ENCODE results near the gene SLC18A2. TPM values are rescaled to one million over a fixed set of nuclear protein-coding genes. Genes with fewer than 3 reads are reported as not detected.
A peak's percentile ranks its signal among the peaks of the same experiment; 100 is the strongest.

SLC18A2 gene
- total RNA-seq, 8 experiments from 2014 or later: 0.05 to 4.4 (median 0.15) TPM

GRCh38 chr10:117255835-117256460 is 15.0 kb downstream of the SLC18A2 start:
- no peak for ATAC-seq (replicated peaks in 6 of 8)
- Histone ChIP-seq H3K4me3 (no peak overlapping the region), H3K4me1 (replicated peaks in 1 of 2) (peaks cover 24 to 43% of the 10 kb centered on the region in 2 donors), H3K27ac (no peak overlapping the region)
- WGBS, 10 experiments: 69 to 100% (median 96%) methylated on average over 1 to 6 of the region's 9 CpGs; no CpG with 5 or more reads in 3 of the 10 experiments
- in situ Hi-C loops (cut with MboI; ENCODE audit: low pct_unique_long_range_greater_than_20kb in 2 of 9, low sequenced_read_pairs in 9 of 9, unreplicated experiment in 9 of 9): no loop called here

DNA sequence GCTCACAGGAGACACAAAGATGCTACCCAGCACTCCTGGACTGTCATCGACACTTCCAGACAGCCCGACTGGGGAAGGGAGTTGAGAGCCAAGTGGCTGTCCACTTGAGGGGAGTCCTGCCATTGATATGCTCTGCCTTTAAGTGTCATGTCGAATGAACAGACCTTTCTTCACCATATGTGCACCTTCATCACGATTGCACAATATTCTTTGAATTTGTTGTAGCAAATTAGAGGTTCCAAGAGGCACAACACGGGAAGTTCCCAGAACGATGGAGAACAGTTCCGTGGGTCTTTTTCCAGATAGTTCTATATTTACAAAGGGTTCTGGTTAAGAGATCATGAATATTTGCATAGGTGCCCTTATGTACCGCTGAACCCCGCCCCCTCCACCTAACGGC is 16.0 kb downstream of the SLC18A2 start:
- Histone ChIP-seq H3K27ac (no peak overlapping the region), H3K4me1 (replicated peaks in 1 of 2) (peaks cover 24 to 41% of the 10 kb centered on the region in 2 donors), H3K4me3 (no peak overlapping the region)
- WGBS, 10 experiments: 52 to 100% (median 69%) methylated on average over 1 to 5 of the region's 10 CpGs; no CpG with 5 or more reads in 1 of the 10 experiments
- in situ Hi-C loops (cut with MboI; ENCODE audit: low pct_unique_long_range_greater_than_20kb in 2 of 9, low sequenced_read_pairs in 9 of 9, unreplicated experiment in 9 of 9): no loop called here
- ATAC-seq (replicated peaks in 6 of 8): no peak

DNA sequence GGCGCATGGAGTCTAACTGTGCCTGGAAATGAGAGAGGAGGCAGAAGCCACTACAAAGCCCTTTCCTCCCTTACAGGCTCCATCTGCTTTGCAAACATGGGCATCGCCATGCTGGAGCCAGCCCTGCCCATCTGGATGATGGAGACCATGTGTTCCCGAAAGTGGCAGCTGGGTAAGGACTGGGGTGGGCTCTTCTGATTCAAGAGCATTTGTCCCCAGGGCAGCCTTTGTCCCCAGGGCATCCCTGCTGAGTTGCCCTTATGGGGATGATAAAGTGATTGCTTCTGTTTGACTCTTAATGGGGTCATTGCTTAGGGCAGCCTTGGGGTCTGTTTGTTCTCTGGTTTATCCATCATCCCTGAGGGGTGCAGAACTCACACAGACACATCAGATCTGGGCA is 16.8 kb downstream of the SLC18A2 start:
- Histone ChIP-seq H3K27ac (no peak overlapping the region), H3K4me3 (no peak overlapping the region), H3K4me1 (replicated peaks in 1 of 2) (peaks cover 19 to 38% of the 10 kb centered on the region in 2 donors)
- 0 to 58% (median 30%) methylated on average over 1 to 3 of the region's 3 CpGs; no CpG with 5 or more reads in 4 of the 10 experiments for WGBS, 10 experiments
- in situ Hi-C loops (cut with MboI; ENCODE audit: low pct_unique_long_range_greater_than_20kb in 2 of 9, low sequenced_read_pairs in 9 of 9, unreplicated experiment in 9 of 9): no loop called here
- ATAC-seq (replicated peaks in 6 of 8): peak in 5 of 8 experiments; percentile 14 to 50 (median 22)

DNA sequence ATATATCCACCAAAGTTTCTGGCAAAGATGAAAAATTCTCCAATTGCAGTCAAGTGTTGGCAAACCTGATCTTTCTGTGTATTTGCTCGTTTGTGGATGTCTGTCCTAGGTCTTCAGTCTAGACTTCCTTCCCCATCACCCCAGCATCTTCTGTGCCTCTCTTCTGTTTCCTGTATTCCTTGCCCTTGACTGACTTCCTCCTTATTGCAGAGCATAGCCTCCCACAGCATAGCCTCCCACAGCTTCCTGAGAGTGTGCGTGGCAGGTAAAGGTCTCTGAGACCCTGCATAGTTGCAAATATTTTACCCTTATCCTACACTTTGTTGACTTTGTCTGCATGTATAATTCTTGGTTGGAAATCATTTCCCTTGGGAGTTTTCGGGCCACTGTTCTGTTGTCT is 18.4 kb downstream of the SLC18A2 start:
- in situ Hi-C loops (cut with MboI; ENCODE audit: low pct_unique_long_range_greater_than_20kb in 2 of 9, low sequenced_read_pairs in 9 of 9, unreplicated experiment in 9 of 9): no loop called here
- 0 to 100% (median 88%) methylated on average over 1 to 3 of the region's 3 CpGs; no CpG with 5 or more reads in 1 of the 10 experiments for WGBS, 10 experiments
- Histone ChIP-seq H3K4me3 (no peak overlapping the region), H3K4me1 (replicated peaks in 1 of 2) (peaks cover 16 to 38% of the 10 kb centered on the region in 2 donors), H3K27ac (no peak overlapping the region)
- no peak for ATAC-seq (replicated peaks in 6 of 8)

DNA sequence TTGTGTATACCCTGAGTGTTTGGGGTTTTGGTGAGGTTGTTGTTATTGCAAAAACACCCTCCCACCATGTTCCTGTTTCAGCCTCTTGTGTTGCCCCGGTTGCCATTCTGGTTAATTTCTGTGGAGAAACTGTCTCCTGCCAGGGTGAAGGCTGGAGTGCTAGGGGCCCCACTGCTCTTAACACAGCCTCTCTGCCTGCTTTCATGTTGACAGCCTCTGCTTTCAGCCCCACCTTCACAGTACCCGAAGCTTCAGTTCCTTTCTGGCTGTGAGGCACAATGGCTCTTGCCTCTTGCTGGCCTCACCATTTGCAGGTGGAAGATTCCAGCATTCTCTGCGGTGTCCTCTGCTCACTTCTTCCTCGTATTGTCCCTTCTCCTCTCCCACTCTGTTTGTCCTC is 19.2 kb downstream of the SLC18A2 start:
- in situ Hi-C loops (cut with MboI; ENCODE audit: low pct_unique_long_range_greater_than_20kb in 2 of 9, low sequenced_read_pairs in 9 of 9, unreplicated experiment in 9 of 9): no loop called here
- ATAC-seq (replicated peaks in 6 of 8): peak in 1 of 8 experiments; percentile 51
- WGBS, 10 experiments: 17 to 83% (median 38%) methylated on average over 1 to 4 of the region's 4 CpGs; no CpG with 5 or more reads in 2 of the 10 experiments
- Histone ChIP-seq H3K4me3 (no peak overlapping the region), H3K4me1 (replicated peaks in 1 of 2) (peaks cover 16 to 33% of the 10 kb centered on the region in 2 donors), H3K27ac (no peak overlapping the region)

DNA sequence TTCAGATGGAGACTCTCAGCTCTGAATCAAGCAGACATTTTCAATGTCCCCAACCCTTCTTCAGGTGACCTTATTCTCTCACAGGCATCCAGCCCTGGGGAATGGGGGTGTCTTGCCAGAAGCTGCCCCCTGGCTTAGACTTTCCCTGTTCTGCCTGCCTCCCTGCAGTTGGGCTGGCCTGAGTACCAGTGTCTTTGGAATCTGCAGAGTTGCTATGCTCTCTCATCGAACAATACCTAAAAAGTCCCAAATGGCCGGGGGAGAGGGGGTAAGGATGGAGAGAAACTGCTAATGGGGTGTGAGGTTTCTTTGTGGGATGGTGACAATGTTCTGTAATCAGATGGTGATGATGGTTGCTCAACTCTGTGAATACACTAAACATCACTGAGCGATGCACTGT is 20.6 kb downstream of the SLC18A2 start:
- WGBS, 10 experiments: 46 to 100% (median 83%) methylated on average over 1 to 3 of the region's 3 CpGs; no CpG with 5 or more reads in 5 of the 10 experiments
- no peak overlapping the region for H3K4me3 ChIP-seq
- no peak overlapping the region for H3K27ac ChIP-seq
- peaks cover 16 to 29% of the 10 kb centered on the region in 2 donors for H3K4me1 ChIP-seq (replicated peaks in 1 of 2)
- no peak for ATAC-seq (replicated peaks in 6 of 8)
- in situ Hi-C loops (cut with MboI; ENCODE audit: low pct_unique_long_range_greater_than_20kb in 2 of 9, low sequenced_read_pairs in 9 of 9, unreplicated experiment in 9 of 9): no loop called here

GRCh38 chr10:117262291-117262902 is 21.5 kb downstream of the SLC18A2 start:
- H3K27ac ChIP-seq: no peak overlapping the region
- WGBS, 10 experiments: 28 to 93% (median 80%) methylated on average over 1 to 4 of the region's 10 CpGs; no CpG with 5 or more reads in 3 of the 10 experiments

GRCh38 chr10:117262903-117263293 is 22.0 kb downstream of the SLC18A2 start:
- Histone ChIP-seq H3K27ac (no peak overlapping the region), H3K4me1 (replicated peaks in 1 of 2) (peaks cover 8 to 22% of the 10 kb centered on the region in 2 donors), H3K4me3 (no peak overlapping the region)
- in situ Hi-C loops (cut with MboI; ENCODE audit: low pct_unique_long_range_greater_than_20kb in 2 of 9, low sequenced_read_pairs in 9 of 9, unreplicated experiment in 9 of 9): no loop called here
- no peak for ATAC-seq (replicated peaks in 6 of 8)
- 49 to 100% (median 75%) methylated on average over 1 to 5 of the region's 7 CpGs; no CpG with 5 or more reads in 4 of the 10 experiments for WGBS, 10 experiments

More at GRCh38 chr10:117262291-117262902, 21.5 kb downstream of the SLC18A2 start:
- peak in 3 of 8 experiments; percentile 76 to 97 (median 80) for ATAC-seq (replicated peaks in 6 of 8)
- peaks cover 13 to 25% of the 10 kb centered on the region in 2 donors for H3K4me1 ChIP-seq (replicated peaks in 1 of 2)
- H3K4me3 ChIP-seq: no peak overlapping the region
- in situ Hi-C loops (cut with MboI; ENCODE audit: low pct_unique_long_range_greater_than_20kb in 2 of 9, low sequenced_read_pairs in 9 of 9, unreplicated experiment in 9 of 9): no loop called here

GRCh38 chr10:117264782-117265181 is 23.9 kb downstream of the SLC18A2 start:
- WGBS, 10 experiments: 40 to 100% (median 73%) methylated on average over 1 to 7 of the region's 7 CpGs; no CpG with 5 or more reads in 1 of the 10 experiments

DNA sequence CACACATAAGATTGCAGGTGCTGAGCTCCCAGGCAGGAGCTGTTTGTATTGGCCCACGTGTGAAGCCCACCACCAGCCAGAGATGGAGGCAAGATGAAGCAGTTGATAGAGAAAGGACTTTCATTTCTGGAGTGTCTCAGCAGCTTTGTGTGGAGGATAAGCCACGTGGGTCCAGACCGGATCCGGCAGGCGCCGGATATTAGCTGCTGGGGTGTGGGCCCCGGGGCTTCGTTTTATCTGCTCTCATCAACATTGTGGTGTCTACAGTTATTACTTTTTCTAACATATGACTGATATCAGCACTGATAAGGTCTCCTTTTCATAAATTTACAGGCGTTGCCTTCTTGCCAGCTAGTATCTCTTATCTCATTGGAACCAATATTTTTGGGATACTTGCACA is 25.5 kb downstream of the SLC18A2 start:
- Histone ChIP-seq H3K4me1 (replicated peaks in 1 of 2) (peaks cover 0 to 2% of the 10 kb centered on the region in 2 donors), H3K27ac (no peak overlapping the region), H3K4me3 (no peak overlapping the region)
- WGBS, 10 experiments: 45 to 100% (median 90%) methylated on average over 1 to 9 of the region's 9 CpGs; no CpG with 5 or more reads in 3 of the 10 experiments
- no peak for ATAC-seq (replicated peaks in 6 of 8)
- in situ Hi-C loops (cut with MboI; ENCODE audit: low pct_unique_long_range_greater_than_20kb in 2 of 9, low sequenced_read_pairs in 9 of 9, unreplicated experiment in 9 of 9): no loop called here

More at GRCh38 chr10:117264782-117265181, 23.9 kb downstream of the SLC18A2 start:
- Histone ChIP-seq H3K4me1 (replicated peaks in 1 of 2) (peaks cover 3 to 7% of the 10 kb centered on the region in 2 donors), H3K27ac (no peak overlapping the region), H3K4me3 (no peak overlapping the region)
- in situ Hi-C loops (cut with MboI; ENCODE audit: low pct_unique_long_range_greater_than_20kb in 2 of 9, low sequenced_read_pairs in 9 of 9, unreplicated experiment in 9 of 9): no loop called here
- ATAC-seq (replicated peaks in 6 of 8): peak in 1 of 8 experiments; percentile 72

DNA sequence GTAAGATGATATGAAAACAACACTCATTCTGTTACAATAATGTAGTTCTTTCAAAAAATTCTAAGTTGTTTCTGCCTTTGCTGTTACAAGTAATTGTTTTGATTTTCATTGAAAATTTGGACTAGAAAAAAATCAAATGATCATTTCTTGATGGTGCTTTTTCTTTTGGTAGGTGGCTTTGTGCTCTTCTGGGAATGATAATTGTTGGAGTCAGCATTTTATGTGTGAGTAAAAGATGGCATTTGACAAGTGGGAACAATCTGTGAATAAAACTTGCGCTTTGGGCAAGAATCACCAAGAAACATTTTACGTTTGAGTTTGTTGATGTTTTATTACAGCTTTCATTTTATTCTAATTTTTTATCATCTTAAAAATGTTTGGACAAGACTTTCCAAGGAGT is 25.9 kb downstream of the SLC18A2 start:
- peaks cover 0 to 2% of the 10 kb centered on the region in 2 donors for H3K4me1 ChIP-seq (replicated peaks in 1 of 2)
- no peak for ATAC-seq (replicated peaks in 6 of 8)
- H3K4me3 ChIP-seq: no peak overlapping the region
- in situ Hi-C loops (cut with MboI; ENCODE audit: low pct_unique_long_range_greater_than_20kb in 2 of 9, low sequenced_read_pairs in 9 of 9, unreplicated experiment in 9 of 9): no loop called here
- H3K27ac ChIP-seq: no peak overlapping the region
- WGBS, 10 experiments: 65 to 100% (median 83%) methylated on average over 2 of the region's 2 CpGs

- Histone ChIP-seq H3K4me3 (no peak overlapping the region), H3K27ac (no peak overlapping the region), H3K4me1 (replicated peaks in 1 of 2) (peaks cover 0 to 2% of the 10 kb centered on the region in 2 donors)
- no peak for ATAC-seq (replicated peaks in 6 of 8)
- in situ Hi-C loops (cut with MboI; ENCODE audit: low pct_unique_long_range_greater_than_20kb in 2 of 9, low sequenced_read_pairs in 9 of 9, unreplicated experiment in 9 of 9): no loop called here
- WGBS, 10 experiments: 50 to 100% (median 80%) methylated on average over 1 to 3 of the region's 4 CpGs; no CpG with 5 or more reads in 3 of the 10 experiments
Measured at GRCh38 chr10:117268258-117268657, 27.3 kb downstream of the SLC18A2 start.

DNA sequence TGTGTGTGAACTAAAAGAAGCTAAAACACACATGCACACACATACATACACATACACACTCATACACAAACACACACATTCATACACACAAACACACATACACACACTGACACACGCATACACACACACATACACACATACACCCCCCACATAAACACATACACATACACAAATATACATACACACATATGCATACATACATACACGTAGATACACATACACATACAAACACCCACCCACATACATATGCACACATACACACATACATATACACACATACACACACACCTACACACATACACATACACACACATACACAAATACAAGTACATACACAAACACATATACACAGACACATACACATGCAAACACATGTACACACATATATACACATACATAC is 28.0 kb downstream of the SLC18A2 start:
- in situ Hi-C loops (cut with MboI; ENCODE audit: low pct_unique_long_range_greater_than_20kb in 2 of 9, low sequenced_read_pairs in 9 of 9, unreplicated experiment in 9 of 9): no loop called here
- Histone ChIP-seq H3K27ac (no peak overlapping the region), H3K4me1 (replicated peaks in 1 of 2) (peaks cover 0 to 2% of the 10 kb centered on the region in 2 donors), H3K4me3 (no peak overlapping the region)
- ATAC-seq (replicated peaks in 6 of 8): no peak
- WGBS, 10 experiments: 100% methylated on average over 1 to 2 of the region's 2 CpGs; no CpG with 5 or more reads in 5 of the 10 experiments

Measured in motor neuron (in vitro differentiated cells).